Natural killer cell treated with Interleukin-12 subunit alpha and Interleukin-12 subunit beta and Interleukin-15 and Interleukin-18, amount 100 ng/mL, for 72 hours (primary cell): ENCODE data around the gene CAMK1D. TPM values are rescaled to one million over a fixed set of nuclear protein-coding genes. Genes with fewer than 3 reads are reported as not detected.
"Not testable (repeated sequence)": the region's sequence is repeated elsewhere in the genome, so short reads cannot be mapped to it uniquely, and the experiment has no call there.

Experiments
- ATAC-seq, 2 donors: fragments of 150-1000 bp; cut with Tn5 transposase in 1 of 2; sonication (Bioruptor Pico), chemical (Tn5 transposase) in 1 of 2; 2 replicates each; pipeline ENCODE4 v1.10.0; 2021
- DNase-seq: peaks from one replicate; pipeline ENCODE4 v3.0.0; 2022; ENCODE audit warnings: low spot score
- H3K27ac Mint-ChIP-seq, 2 donors: 1 replicate in 1 of 2; 2 replicates in 1 of 2; pipeline ENCODE4 v1.8.0; 2022; ENCODE audit warnings: mixed read lengths in 2 of 2, mild to moderate bottlenecking in 1 of 2, moderate library complexity in 1 of 2
- H3K27me3 Mint-ChIP-seq, 2 donors: 1 replicate in 1 of 2; 2 replicates in 1 of 2; pipeline ENCODE4 v1.8.0; 2022; ENCODE audit warnings: mixed read lengths in 2 of 2
- H3K36me3 Mint-ChIP-seq: one replicate; pipeline ENCODE4 v1.8.0; 2022; ENCODE audit warnings: mixed read lengths
- H3K4me1 Mint-ChIP-seq, 2 donors: 1 replicate in 1 of 2; 2 replicates in 1 of 2; pipeline ENCODE4 v1.8.0; 2022; ENCODE audit warnings: low read depth in 2 of 2, mixed read lengths in 2 of 2, mild to moderate bottlenecking in 1 of 2
- H3K4me3 Mint-ChIP-seq: one replicate; pipeline ENCODE4 v1.8.0; 2022; ENCODE audit warnings: mixed read lengths
- H3K9me3 Mint-ChIP-seq: 2 replicates; pipeline ENCODE4 v1.8.0; 2022; ENCODE audit warnings: mixed read lengths
- total RNA-seq, 2 donors: library from RNA; stranded (reverse); gene quantifications; one replicate each; pipeline ENCODE4 v1.2.3, GENCODE V29; 2022

CAMK1D gene
- 10 to 100 TPM; 16.3 to 36.9 TPM for total RNA-seq

- peak; percentile 94 for DNase-seq
Observed at GRCh38 chr10:12348870-12349628, at the start of gene CAMK1D. Gene CAMK1D, plus strand, starts transcription at chr10:12349547.

GRCh38 chr10:12301036-12301435, 48.3 kb upstream of the CAMK1D start:
- H3K36me3 Mint-ChIP-seq, DNase-seq, H3K4me3 Mint-ChIP-seq, H3K9me3 Mint-ChIP-seq, H3K27me3 Mint-ChIP-seq, ATAC-seq, H3K27ac Mint-ChIP-seq, H3K4me1 Mint-ChIP-seq: not testable (repeated sequence)

More at GRCh38 chr10:12348870-12349628, at the start of gene CAMK1D:
- ATAC-seq: peak; percentile 85 to 89
- Mint-ChIP-seq H3K36me3 (no peaks in the 10 kb centered on the region), H3K4me1 (peaks cover 41 to 45% of the 10 kb centered on the region in 2 donors), H3K27ac (peak within 1 kb of the TSS; percentile 83 to 93), H3K27me3 (peaks cover 0 to 9% of the 10 kb centered on the region in 2 donors), H3K4me3 (peak within 1 kb of the TSS; percentile 98), H3K9me3 (no peaks in the 10 kb centered on the region)

GRCh38 chr10:12308057-12308456, 41.3 kb upstream of the CAMK1D start:
- Mint-ChIP-seq H3K27ac (no peak overlapping the region), H3K9me3 (no peaks in the 10 kb centered on the region), H3K36me3 (no peaks in the 10 kb centered on the region), H3K27me3 (peaks cover 5 to 14% of the 10 kb centered on the region in 2 donors), H3K4me1 (peaks cover 0 to 7% of the 10 kb centered on the region in 2 donors), H3K4me3 (no peak overlapping the region)
- DNase-seq (no peak), ATAC-seq (no peak)

GRCh38 chr10:12308736-12309375, 40.5 kb upstream of the CAMK1D start:
- ATAC-seq (no peak), DNase-seq (no peak)
- Mint-ChIP-seq H3K36me3 (no peaks in the 10 kb centered on the region), H3K4me1 (peaks cover 0 to 7% of the 10 kb centered on the region in 2 donors), H3K4me3 (no peak overlapping the region), H3K9me3 (no peaks in the 10 kb centered on the region), H3K27ac (no peak overlapping the region), H3K27me3 (peaks cover 5 to 14% of the 10 kb centered on the region in 2 donors)

GRCh38 chr10:12309783-12310182, 39.6 kb upstream of the CAMK1D start:
- H3K27me3 Mint-ChIP-seq: peaks cover 5 to 14% of the 10 kb centered on the region in 2 donors
- H3K27ac Mint-ChIP-seq: not testable (repeated sequence)

GRCh38 chr10:12314836-12315235, 34.5 kb upstream of the CAMK1D start:
- Mint-ChIP-seq H3K4me1 (peaks cover 0 to 3% of the 10 kb centered on the region in 2 donors), H3K4me3 (no peak overlapping the region), H3K27me3 (peaks cover 0 to 9% of the 10 kb centered on the region in 2 donors), H3K36me3 (no peaks in the 10 kb centered on the region), H3K9me3 (no peaks in the 10 kb centered on the region), H3K27ac (no peak overlapping the region)
- DNase-seq (no peak), ATAC-seq (no peak)

More at GRCh38 chr10:12309783-12310182, 39.6 kb upstream of the CAMK1D start:
- H3K4me3 Mint-ChIP-seq, H3K9me3 Mint-ChIP-seq, H3K4me1 Mint-ChIP-seq, ATAC-seq, DNase-seq, H3K36me3 Mint-ChIP-seq: not testable (repeated sequence)

GRCh38 chr10:12319076-12319475, 30.3 kb upstream of the CAMK1D start:
- H3K4me3 Mint-ChIP-seq: no peak overlapping the region
- no peaks in the 10 kb centered on the region for H3K9me3 Mint-ChIP-seq
- DNase-seq (no peak), ATAC-seq (no peak)
- H3K27ac Mint-ChIP-seq: no peak overlapping the region
- peaks cover 0 to 5% of the 10 kb centered on the region in 2 donors for H3K4me1 Mint-ChIP-seq
- no peaks in the 10 kb centered on the region for H3K36me3 Mint-ChIP-seq
- H3K27me3 Mint-ChIP-seq: no peaks in the 10 kb centered on the region

GRCh38 chr10:12320892-12321291, 28.5 kb upstream of the CAMK1D start:
- Mint-ChIP-seq H3K36me3 (no peaks in the 10 kb centered on the region), H3K27me3 (no peaks in the 10 kb centered on the region), H3K9me3 (no peaks in the 10 kb centered on the region), H3K27ac (no peak overlapping the region), H3K4me1 (peaks cover 0 to 5% of the 10 kb centered on the region in 2 donors), H3K4me3 (no peak overlapping the region)
- ATAC-seq (no peak), DNase-seq (no peak)

GRCh38 chr10:12321641-12322040, 27.7 kb upstream of the CAMK1D start:
- ATAC-seq (no peak), DNase-seq (no peak)
- H3K27me3 Mint-ChIP-seq: peaks cover 0 to 3% of the 10 kb centered on the region in 2 donors
- no peak overlapping the region for H3K27ac Mint-ChIP-seq
- H3K9me3 Mint-ChIP-seq: no peaks in the 10 kb centered on the region
- no peak overlapping the region for H3K4me3 Mint-ChIP-seq
- no peaks in the 10 kb centered on the region for H3K36me3 Mint-ChIP-seq
- peaks cover 0 to 5% of the 10 kb centered on the region in 2 donors for H3K4me1 Mint-ChIP-seq

GRCh38 chr10:12322583-12323131, 26.7 kb upstream of the CAMK1D start:
- DNase-seq (no peak), ATAC-seq (no peak)
- Mint-ChIP-seq H3K27me3 (peaks cover 0 to 3% of the 10 kb centered on the region in 2 donors), H3K4me1 (peaks cover 0 to 5% of the 10 kb centered on the region in 2 donors), H3K4me3 (no peak overlapping the region), H3K27ac (peak overlapping the region in 1 of 2 donors; percentile 39), H3K36me3 (no peaks in the 10 kb centered on the region), H3K9me3 (no peaks in the 10 kb centered on the region)

- H3K36me3 Mint-ChIP-seq: no peaks in the 10 kb centered on the region
- DNase-seq (no peak), ATAC-seq (no peak)
- H3K27me3 Mint-ChIP-seq: peaks cover 0 to 3% of the 10 kb centered on the region in 2 donors
- no peaks in the 10 kb centered on the region for H3K9me3 Mint-ChIP-seq
- no peak overlapping the region for H3K4me3 Mint-ChIP-seq
- H3K4me1 Mint-ChIP-seq: peaks cover 0 to 3% of the 10 kb centered on the region in 2 donors
- H3K27ac Mint-ChIP-seq: no peak overlapping the region
Observed at GRCh38 chr10:12324530-12324929, 24.8 kb upstream of the CAMK1D start.

- H3K4me3 Mint-ChIP-seq: no peak overlapping the region
- H3K36me3 Mint-ChIP-seq: no peaks in the 10 kb centered on the region
- H3K27ac Mint-ChIP-seq: no peak overlapping the region
- ATAC-seq: no peak
- no peaks in the 10 kb centered on the region for H3K9me3 Mint-ChIP-seq
- no peak for DNase-seq
- peaks cover 0 to 3% of the 10 kb centered on the region in 2 donors for H3K4me1 Mint-ChIP-seq
- H3K27me3 Mint-ChIP-seq: peaks cover 0 to 3% of the 10 kb centered on the region in 2 donors
Observed at GRCh38 chr10:12327074-12327473, 22.3 kb upstream of the CAMK1D start.

- no peak for ATAC-seq
- H3K27me3 Mint-ChIP-seq: peaks cover 0 to 3% of the 10 kb centered on the region in 2 donors
- DNase-seq: no peak
- no peak overlapping the region for H3K27ac Mint-ChIP-seq
- H3K9me3 Mint-ChIP-seq: no peaks in the 10 kb centered on the region
- no peaks in the 10 kb centered on the region for H3K36me3 Mint-ChIP-seq
- peaks cover 0 to 3% of the 10 kb centered on the region in 2 donors for H3K4me1 Mint-ChIP-seq
- no peak overlapping the region for H3K4me3 Mint-ChIP-seq
Observed at GRCh38 chr10:12327476-12327875, 21.9 kb upstream of the CAMK1D start.

- H3K4me3 Mint-ChIP-seq, H3K27me3 Mint-ChIP-seq, DNase-seq, ATAC-seq, H3K27ac Mint-ChIP-seq, H3K36me3 Mint-ChIP-seq, H3K9me3 Mint-ChIP-seq, H3K4me1 Mint-ChIP-seq: not testable (repeated sequence)
Observed at GRCh38 chr10:12328312-12328711, 21.0 kb upstream of the CAMK1D start.
